COR-L47 (cell line): ENCODE results near the gene NEDD4L.
"Not testable (repeated sequence)": the region's sequence is repeated elsewhere in the genome, so short reads cannot be mapped to it uniquely, and the experiment has no call there.

Source experiments
- DNase-seq: peaks from one replicate; lab custom pipeline; 2025; lab: John Stamatoyannopoulos, UW

NEDD4L gene

DNA sequence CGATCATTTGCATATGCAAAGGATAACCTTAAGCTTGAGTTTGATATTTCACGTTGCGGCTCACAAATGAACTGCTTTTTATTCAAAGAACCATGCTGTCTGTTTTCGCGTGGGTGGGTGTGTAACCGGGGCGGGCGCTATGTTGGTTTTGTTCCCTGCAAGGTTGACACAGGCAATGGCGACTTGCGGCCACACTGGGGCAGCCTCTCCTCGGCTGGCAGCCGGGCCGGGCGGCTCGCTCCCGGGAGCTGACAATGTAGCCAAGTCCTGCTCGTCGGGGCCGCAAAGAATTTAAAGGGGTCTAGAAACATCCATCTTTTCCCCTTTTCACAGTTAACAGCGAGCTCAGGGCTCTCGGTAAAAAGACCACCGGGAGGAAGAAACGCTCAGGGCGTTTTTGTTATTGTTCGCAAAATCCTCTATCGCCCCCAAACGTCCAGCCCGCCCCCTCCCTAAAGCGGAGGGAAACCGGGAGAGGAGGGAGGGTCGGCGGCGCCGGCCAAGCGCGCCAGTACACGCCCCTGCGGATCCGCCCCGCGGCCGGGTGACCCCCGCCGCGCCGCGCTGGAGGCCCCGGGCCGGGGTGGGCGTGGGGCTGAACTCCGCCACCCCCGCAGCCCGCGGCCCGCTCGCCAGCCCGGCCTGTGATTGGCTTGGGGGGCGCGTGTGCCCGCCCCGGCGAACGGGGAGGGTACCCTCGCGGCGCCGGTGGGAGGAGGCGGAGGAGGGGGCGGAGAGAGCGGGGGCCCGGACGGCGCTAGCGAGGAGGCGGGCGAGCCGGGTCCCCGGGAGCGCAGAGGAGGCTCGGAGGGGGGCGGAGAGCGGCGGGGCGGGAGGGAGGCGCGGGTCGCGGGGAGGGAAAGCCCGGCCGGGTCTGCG lies at the start of gene NEDD4L:
Gene NEDD4L (plus strand): TSS at position 736 of the 879 bp plus-strand sequence. CDS start 435 bp downstream, outside the sequence.
- DNase-seq: peak; percentile 87

GRCh38 chr18:57995331-57995730 lies 48.7 kb upstream of the NEDD4L start:
- no peak for DNase-seq

GRCh38 chr18:57996894-57997293 lies 47.1 kb upstream of the NEDD4L start:
- not testable (repeated sequence) for DNase-seq

GRCh38 chr18:57997820-57998219 lies 46.2 kb upstream of the NEDD4L start:
- no peak for DNase-seq

DNA sequence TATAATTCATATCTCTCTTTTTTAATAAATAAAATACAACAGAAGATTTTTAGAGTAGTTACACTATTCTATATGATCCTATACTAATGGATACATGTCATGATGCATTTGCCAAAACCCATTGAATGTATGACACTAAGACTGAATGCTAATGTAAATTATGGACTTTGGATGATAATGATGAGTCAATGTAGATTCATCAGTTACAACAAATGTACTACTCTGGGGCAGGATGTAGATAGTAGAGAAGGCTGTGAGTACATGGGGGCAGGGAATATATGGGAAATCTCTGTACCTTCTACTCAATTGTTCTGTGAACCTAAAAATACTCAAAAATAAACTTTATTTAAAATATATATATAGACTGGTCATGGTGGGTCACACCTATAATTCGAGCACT lies 45.6 kb upstream of the NEDD4L start:
- no peak for DNase-seq

DNA sequence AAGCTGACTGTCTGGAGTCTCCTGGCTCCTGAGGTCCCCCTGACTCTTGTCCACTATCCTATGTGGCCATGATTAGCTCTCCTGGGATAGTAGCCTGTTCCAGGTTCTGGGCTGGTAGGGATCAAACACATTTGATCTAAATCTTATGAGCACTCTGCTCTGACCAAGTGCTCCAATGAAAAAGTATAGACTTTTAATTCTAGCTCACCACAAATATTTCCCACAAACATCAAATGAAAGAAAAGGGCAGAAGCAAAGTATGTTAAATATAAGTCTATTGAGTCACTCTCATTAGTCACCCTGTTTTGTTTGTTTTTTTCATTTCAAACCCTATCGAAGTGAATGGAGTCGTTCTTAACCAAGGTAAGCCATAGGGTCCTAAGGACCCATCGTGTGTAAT lies 39.7 kb upstream of the NEDD4L start:
- DNase-seq: no peak

GRCh38 chr18:58005011-58005410 lies 39.0 kb upstream of the NEDD4L start:
- DNase-seq: no peak

GRCh38 chr18:58005885-58006523 lies 38.0 kb upstream of the NEDD4L start:
- DNase-seq: no peak

- DNase-seq: no peak
Measured at GRCh38 chr18:58009166-58009565, 34.9 kb upstream of the NEDD4L start.

DNA sequence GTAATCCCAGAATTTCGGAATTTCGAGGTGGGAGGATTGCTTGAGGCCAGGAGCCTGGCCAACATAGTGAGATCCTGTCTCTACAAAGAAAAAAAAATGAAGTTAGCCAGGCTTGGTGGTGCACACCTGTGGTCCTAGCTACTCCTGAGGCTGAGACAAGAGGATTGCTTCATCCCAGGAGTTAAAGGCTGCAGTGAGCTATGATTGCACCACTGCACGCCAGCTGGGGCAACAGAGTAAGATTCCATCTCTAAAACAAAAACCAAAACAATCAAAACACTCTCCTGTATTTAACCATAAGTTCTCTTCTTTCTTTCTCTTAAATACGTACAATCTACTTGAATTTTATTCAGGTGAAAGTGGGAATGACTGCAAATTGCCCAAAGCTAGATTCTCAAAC lies 33.8 kb upstream of the NEDD4L start:
- DNase-seq: no peak

DNA sequence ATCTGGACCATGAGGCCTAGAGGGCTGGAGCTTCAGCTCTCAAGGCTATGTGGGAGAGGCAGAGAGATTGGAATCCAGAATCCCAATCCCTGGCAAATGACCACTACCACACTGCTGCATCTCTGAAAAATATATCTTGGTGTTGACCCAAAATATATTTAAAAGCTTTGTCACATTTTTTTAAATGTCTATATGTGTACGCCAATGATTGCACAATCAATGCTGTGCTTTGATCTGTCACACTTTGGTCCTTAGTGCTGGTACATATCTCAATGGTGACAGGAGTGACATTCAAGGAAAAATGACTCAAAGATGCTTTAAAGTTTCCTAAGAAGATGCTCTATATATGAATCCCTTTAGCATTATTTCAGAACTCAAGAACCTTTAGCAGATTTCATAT lies 31.7 kb upstream of the NEDD4L start:
- no peak for DNase-seq

GRCh38 chr18:58013241-58014211 lies 30.5 kb upstream of the NEDD4L start:
- DNase-seq: no peak

DNA sequence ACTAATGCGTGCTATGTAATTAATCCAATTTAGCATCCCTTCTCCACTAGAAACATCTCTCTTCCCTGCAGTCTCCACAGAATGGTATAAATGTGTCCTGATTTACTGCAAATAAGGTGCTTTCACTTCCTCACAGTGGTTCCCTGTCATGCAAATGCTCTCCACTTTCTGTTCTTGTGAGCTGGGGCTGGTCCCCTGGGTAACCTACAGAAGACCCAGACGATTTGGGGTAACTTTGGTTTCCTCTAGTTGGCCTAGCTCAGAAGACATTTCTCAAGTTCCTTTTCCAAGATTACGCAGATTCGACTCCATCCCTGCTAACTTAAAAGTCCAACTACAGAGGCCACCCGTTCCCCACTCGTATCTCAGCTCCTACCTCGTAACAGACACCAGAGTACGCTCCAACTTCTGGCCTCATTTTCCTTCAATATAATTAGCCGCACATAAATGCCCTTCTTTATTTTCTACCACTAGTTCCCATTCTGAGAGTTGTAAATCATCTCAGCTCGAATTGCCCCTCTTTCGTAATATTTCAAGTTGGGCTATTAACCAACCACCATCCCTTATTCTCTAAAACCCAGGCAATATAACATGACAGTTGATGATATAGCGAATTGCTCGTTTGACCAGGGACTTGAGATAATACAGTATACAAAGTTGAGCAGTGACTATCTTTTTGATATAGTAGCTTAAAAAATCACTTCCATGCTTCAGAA lies 28.8 kb upstream of the NEDD4L start:
- DNase-seq: no peak

- DNase-seq: no peak
Measured at GRCh38 chr18:58017267-58017666, 26.8 kb upstream of the NEDD4L start.

DNA sequence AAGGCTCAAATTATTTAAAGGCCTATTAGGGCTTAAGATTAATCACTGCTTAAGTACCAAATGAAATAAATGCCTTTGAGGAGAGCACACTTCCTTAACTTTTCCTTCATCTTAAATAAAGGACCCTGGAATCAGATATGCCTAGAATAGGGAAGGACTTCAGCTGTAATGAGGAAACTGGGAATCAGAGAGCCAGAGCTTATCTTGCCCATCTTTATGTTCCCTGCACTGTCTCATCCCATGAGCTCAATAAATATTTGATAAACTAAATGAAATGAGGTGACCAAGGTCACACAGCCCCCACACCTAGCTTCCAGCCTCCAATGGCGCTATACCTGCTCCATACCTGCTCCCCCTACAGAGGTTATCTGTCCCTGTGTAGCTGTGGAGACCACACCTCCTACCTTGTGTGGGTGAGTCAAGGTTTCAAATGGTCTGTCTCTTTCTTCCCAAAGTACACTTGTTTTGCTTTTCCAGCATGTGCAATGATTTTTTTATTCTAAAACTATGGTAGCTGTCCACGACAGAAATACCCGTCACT lies 23.4 kb upstream of the NEDD4L start:
- DNase-seq: no peak

DNA sequence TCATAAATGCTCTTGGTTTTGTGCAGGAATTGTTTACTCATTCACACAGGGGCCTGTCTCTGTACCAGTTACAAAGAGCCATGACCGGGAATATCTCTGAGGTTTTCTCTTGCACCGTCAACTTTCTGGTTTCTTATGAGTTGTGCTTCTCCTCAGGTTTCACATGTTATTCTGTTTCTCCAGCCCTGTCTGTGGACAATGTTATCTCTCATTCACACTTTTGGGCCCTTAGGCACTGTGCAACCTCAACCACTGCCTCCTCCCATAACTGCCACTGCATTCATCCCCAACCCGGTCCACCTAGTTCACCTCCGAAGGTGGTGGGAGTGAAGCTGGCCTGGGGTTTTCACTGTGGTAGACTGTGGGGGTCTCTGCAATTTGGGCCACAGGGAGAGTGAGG lies 22.5 kb upstream of the NEDD4L start:
- no peak for DNase-seq

- DNase-seq: no peak
Measured at GRCh38 chr18:58023108-58023507, 20.9 kb upstream of the NEDD4L start.

GRCh38 chr18:58024139-58024538 lies 19.9 kb upstream of the NEDD4L start:
- no peak for DNase-seq

- DNase-seq: no peak
Measured at GRCh38 chr18:58025205-58025604, 18.8 kb upstream of the NEDD4L start.

DNA sequence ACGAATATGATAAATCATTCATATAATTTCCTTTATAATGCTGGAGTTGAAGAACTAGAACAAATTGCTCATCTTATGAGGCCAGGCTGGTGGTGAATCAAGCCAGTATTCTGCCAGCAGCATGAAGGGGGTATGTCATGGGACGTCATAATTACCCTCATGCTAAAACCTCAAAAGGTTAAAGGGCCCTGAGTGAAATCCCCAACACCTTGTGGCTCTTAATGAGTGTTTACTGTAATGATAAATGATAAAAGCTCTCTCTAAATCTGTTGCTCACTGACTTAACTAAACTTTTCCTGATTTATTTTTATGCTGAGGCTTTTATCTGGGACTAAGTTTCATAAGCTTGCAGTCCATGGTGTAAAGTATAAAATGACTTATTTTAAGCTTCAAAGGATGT lies 18.3 kb upstream of the NEDD4L start:
- no peak for DNase-seq

GRCh38 chr18:58026395-58026794 lies 17.6 kb upstream of the NEDD4L start:
- no peak for DNase-seq
